Neural cell (in vitro differentiated cells): ENCODE results near the gene SMIM38.

Experiments
- CTCF ChIP-seq: fragments of 450-650 bp; IDR thresholded peaks from 2 replicates; pipeline ENCODE4 v1.5.1; 2014; ENCODE audit warnings: antibody characterized with exemption, mild to moderate bottlenecking, moderate library complexity; ENCODE audit not compliant: poor library complexity, severe bottlenecking
- POLR2AphosphoS5 ChIP-seq: IDR thresholded peaks from 2 replicates; pipeline ENCODE4 v1.6.1; 2012
- REST ChIP-seq: IDR thresholded peaks from 2 replicates; pipeline ENCODE4 v1.6.1; 2012; ENCODE audit warnings: borderline replicate concordance

GRCh38 chr11:69137151-69137844, 18.4 kb upstream of the SMIM38 start:
- TF ChIP-seq CTCF = no peak
- no peak for TF ChIP-seq REST
- TF ChIP-seq POLR2AphosphoS5 = no peak
